Kidney (tissue), 14 donors: Measurements from ENCODE around the gene GPER1. TPM values are rescaled to one million over a fixed set of nuclear protein-coding genes. Genes with fewer than 3 reads are reported as not detected.
A peak's percentile ranks its signal among the peaks of the same experiment; 100 is the strongest.

ENCODE experiments used
- DNase-seq, 5 donors: peaks; one replicate each; pipeline ENCODE4 v3.0.0-alpha.2; 2013 to 2020
- FAIRE-seq: peaks from 2 replicates; lab custom pipeline; 2012; peaks lifted over from hg19 to GRCh38; lab: Jason Lieb, UNC
- H3K27ac ChIP-seq, 2 donors: one replicate each; pipeline ENCODE4 v1.7.0; 2013; ENCODE audit warnings: low read depth in 2 of 2, low read length in 2 of 2, inconsistent platforms in 1 of 2
- H3K27me3 ChIP-seq: one replicate; pipeline ENCODE4 v1.7.1; 2013; ENCODE audit warnings: low read length, inconsistent platforms; ENCODE audit not compliant: control insufficient read depth, insufficient read depth
- H3K36me3 ChIP-seq, 3 donors: one replicate each; pipeline versions ENCODE4 v1.7.0 to v1.7.1; 2013; ENCODE audit warnings: low read length in 3 of 3, control low read depth in 1 of 3, inconsistent platforms in 1 of 3; ENCODE audit not compliant: insufficient read depth in 3 of 3, control insufficient read depth in 2 of 3
- H3K4me1 ChIP-seq, 3 donors: one replicate each; pipeline versions ENCODE4 v1.7.0 to v1.7.1; 2013; ENCODE audit warnings: low read length in 3 of 3, inconsistent platforms in 1 of 3, low read depth in 1 of 3; ENCODE audit not compliant: control insufficient read depth in 2 of 3, insufficient read depth in 2 of 3
- H3K4me3 ChIP-seq, 3 donors: one replicate each; pipeline versions ENCODE4 v1.7.0 to v1.8.1; 2013; ENCODE audit warnings: low read length in 3 of 3, control low read depth in 1 of 3, inconsistent platforms in 1 of 3
- H3K9ac ChIP-seq, 3 donors: one replicate each; pipeline versions ENCODE4 v1.7.0 to v1.7.1; 2013; ENCODE audit warnings: low read length in 3 of 3, control low read depth in 1 of 3, inconsistent platforms in 1 of 3
- H3K9me3 ChIP-seq, 3 donors: one replicate each; pipeline versions ENCODE4 v1.7.0 to v1.7.1; 2013; ENCODE audit warnings: low read length in 3 of 3, control low read depth in 1 of 3, inconsistent platforms in 1 of 3; ENCODE audit not compliant: control insufficient read depth in 2 of 3, insufficient read depth in 1 of 3
- CTCF ChIP-seq: IDR thresholded peaks from 3 replicates; pipeline ENCODE4 v1.5.1; 2012; ENCODE audit warnings: mild to moderate bottlenecking, moderate library complexity, borderline replicate concordance; ENCODE audit not compliant: insufficient read depth; ENCODE audit errors: extremely low read depth
- intact Hi-C: fragments of 100-400 bp; cut with DNase I; formaldehyde crosslinking; loops from one replicate; pipeline ENCODE4 v1.11.1; 2022
- polyA plus RNA-seq: library from polyadenylated mRNA; stranded (reverse); fragments of 350-450 nt; fragmentation: Illumina TruSeq; extraction: RNeasy Lipid Tissue Mini Kit (QIAGEN cat#74804); gene quantifications from one replicate; pipeline ENCODE4 v1.2.3, GENCODE V29; 2014; ENCODE audit warnings: low read depth, low replicate concordance; ENCODE audit not compliant: insufficient read depth
- total RNA-seq: library from RNA; stranded (reverse); fragmentation: NEBNext Ultra II Directional; extraction: Animal tissue kit (Norgen Biotek cat#: 25700); gene quantifications from one replicate; pipeline ENCODE4 v1.2.1, GENCODE V29; 2021
- donor health status: control.
- donor health status: control.
- donor health status: control.
- donor health status: control.
- donor health status: control.
- donor health status: DM: yes; HTN: yes; CAD: no.
- donor health status: Normal renal cell carcinoma (clear cell type).

GPER1 gene
- total and polyA plus RNA-seq, 2 donors from 2014 or later = 4.8 to 5.2 TPM

- FAIRE-seq (no peak), DNase-seq (peak; percentile 65 to 89 (median 86))
- Histone ChIP-seq H3K9ac (peak overlapping the region in 1 of 3 donors; percentile 44), H3K4me1 (peaks cover 0 to 35% (median 4%) of the 10 kb centered on the region in 3 donors), H3K4me3 (no peak overlapping the region), H3K27ac (peak overlapping the region; percentile 51 to 76), H3K36me3 (no peaks in the 10 kb centered on the region), H3K9me3 (no peaks in the 10 kb centered on the region), H3K27me3 (no peaks in the 10 kb centered on the region)
- no peak for TF ChIP-seq CTCF
- intact Hi-C loops = no loop called here
These were observed 34.0 kb upstream of the GPER1 start for GRCh38 chr7:1053816-1054370.

GRCh38 chr7:1054438-1054837 is 33.5 kb upstream of the GPER1 start:
- Histone ChIP-seq H3K4me3 (no peak overlapping the region), H3K27me3 (no peaks in the 10 kb centered on the region), H3K4me1 (peaks cover 0 to 30% (median 4%) of the 10 kb centered on the region in 3 donors), H3K27ac (peak overlapping the region; percentile 65 to 76), H3K9me3 (no peaks in the 10 kb centered on the region), H3K36me3 (no peaks in the 10 kb centered on the region), H3K9ac (no peak overlapping the region)
- DNase-seq (peak; percentile 56 to 85 (median 64)), FAIRE-seq (no peak)
- no peak for TF ChIP-seq CTCF
- intact Hi-C loops = no loop called here

GRCh38 chr7:1054861-1055450 is 33.0 kb upstream of the GPER1 start:
- no peak overlapping the region for H3K4me3 ChIP-seq
- FAIRE-seq = no peak
- H3K9ac ChIP-seq = no peak overlapping the region

More at GRCh38 chr7:1054861-1055450, 33.0 kb upstream of the GPER1 start:
- no peak for TF ChIP-seq CTCF
- Histone ChIP-seq H3K27me3 (no peaks in the 10 kb centered on the region), H3K4me1 (peaks cover 0 to 27% (median 4%) of the 10 kb centered on the region in 3 donors), H3K27ac (peak overlapping the region; percentile 65 to 76), H3K9me3 (no peaks in the 10 kb centered on the region), H3K36me3 (no peaks in the 10 kb centered on the region)
- intact Hi-C loops = no loop called here
- peak; percentile 68 to 90 (median 85) for DNase-seq
